Posterior vena cava (tissue), 2 donors: ENCODE data around the gene CES2. TPM values are rescaled to one million over a fixed set of nuclear protein-coding genes. Genes with fewer than 3 reads are reported as not detected.
"Not testable (repeated sequence)": the region's sequence is repeated elsewhere in the genome, so short reads cannot be mapped to it uniquely, and the experiment has no call there.

Source experiments
- DNase-seq: peaks from one replicate; pipeline ENCODE4 v3.0.0-alpha.2; 2020; ENCODE audit warnings: low spot score
- intact Hi-C, 2 donors: fragments of 100-400 bp; cut with DNase I; formaldehyde crosslinking; loops; one replicate each; pipeline versions ENCODE4 v1.14.1 to v1.14.2; 2022 to 2023
- long read RNA-seq, 2 donors: library from polyadenylated mRNA; unstranded; transcript quantifications; one replicate each; pipeline ENCODE4 v2.0.0, GENCODE V29; 2020 to 2021
- total RNA-seq, 2 donors: library from RNA; stranded (reverse); fragmentation: NEBNext Ultra II Directional; extraction: Animal tissue kit (Norgen Biotek cat#: 25700); gene quantifications; one replicate each; pipeline ENCODE4 v1.2.1, GENCODE V29; 2021
- donor health status: DM: yes; HTN: yes; CAD: no.
- donor health status: DM: yes; HTN: yes; CAD: no.

Gene CES2, protein sequence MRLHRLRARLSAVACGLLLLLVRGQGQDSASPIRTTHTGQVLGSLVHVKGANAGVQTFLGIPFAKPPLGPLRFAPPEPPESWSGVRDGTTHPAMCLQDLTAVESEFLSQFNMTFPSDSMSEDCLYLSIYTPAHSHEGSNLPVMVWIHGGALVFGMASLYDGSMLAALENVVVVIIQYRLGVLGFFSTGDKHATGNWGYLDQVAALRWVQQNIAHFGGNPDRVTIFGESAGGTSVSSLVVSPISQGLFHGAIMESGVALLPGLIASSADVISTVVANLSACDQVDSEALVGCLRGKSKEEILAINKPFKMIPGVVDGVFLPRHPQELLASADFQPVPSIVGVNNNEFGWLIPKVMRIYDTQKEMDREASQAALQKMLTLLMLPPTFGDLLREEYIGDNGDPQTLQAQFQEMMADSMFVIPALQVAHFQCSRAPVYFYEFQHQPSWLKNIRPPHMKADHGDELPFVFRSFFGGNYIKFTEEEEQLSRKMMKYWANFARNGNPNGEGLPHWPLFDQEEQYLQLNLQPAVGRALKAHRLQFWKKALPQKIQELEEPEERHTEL
- total RNA-seq: 10 to 100 TPM; 26.7 to 31.3 TPM
- long read RNA-seq, donor 1, transcript CES2-201 (12 exons, 3,927 nt): major isoform, 14 of 31 reads
- long read RNA-seq, donor 1, partial matches to known transcripts: 5 of 31 reads
- long read RNA-seq, donor 1, other reads (novel, unspliced or antisense): 6 of 31 reads
- long read RNA-seq, donor 2, transcript CES2-202 (12 exons, 3,868 nt): minor isoform, 11 of 128 reads
- long read RNA-seq, donor 2, transcript CES2-201 (12 exons, 3,927 nt): major isoform, 66 of 128 reads
- long read RNA-seq, donor 2, partial matches to known transcripts: 17 of 128 reads
- long read RNA-seq, donor 2, other reads (novel, unspliced or antisense): 30 of 128 reads

GRCh38 chr16:66935314-66936011, at the start of gene CES2:
TSS of gene CES2 (plus strand) at chr16:66935516. CDS start at chr16:66935636, 120 bp downstream.
- DNase-seq: no peak
- intact Hi-C loops: no loop called here

- intact Hi-C loops: no loop called here
- DNase-seq: no peak
Observed at GRCh38 chr16:66886321-66886720, 49.0 kb upstream of the CES2 start.

- no peak for DNase-seq
- intact Hi-C loops: no loop called here
Observed at GRCh38 chr16:66886914-66887313, 48.4 kb upstream of the CES2 start.

DNA sequence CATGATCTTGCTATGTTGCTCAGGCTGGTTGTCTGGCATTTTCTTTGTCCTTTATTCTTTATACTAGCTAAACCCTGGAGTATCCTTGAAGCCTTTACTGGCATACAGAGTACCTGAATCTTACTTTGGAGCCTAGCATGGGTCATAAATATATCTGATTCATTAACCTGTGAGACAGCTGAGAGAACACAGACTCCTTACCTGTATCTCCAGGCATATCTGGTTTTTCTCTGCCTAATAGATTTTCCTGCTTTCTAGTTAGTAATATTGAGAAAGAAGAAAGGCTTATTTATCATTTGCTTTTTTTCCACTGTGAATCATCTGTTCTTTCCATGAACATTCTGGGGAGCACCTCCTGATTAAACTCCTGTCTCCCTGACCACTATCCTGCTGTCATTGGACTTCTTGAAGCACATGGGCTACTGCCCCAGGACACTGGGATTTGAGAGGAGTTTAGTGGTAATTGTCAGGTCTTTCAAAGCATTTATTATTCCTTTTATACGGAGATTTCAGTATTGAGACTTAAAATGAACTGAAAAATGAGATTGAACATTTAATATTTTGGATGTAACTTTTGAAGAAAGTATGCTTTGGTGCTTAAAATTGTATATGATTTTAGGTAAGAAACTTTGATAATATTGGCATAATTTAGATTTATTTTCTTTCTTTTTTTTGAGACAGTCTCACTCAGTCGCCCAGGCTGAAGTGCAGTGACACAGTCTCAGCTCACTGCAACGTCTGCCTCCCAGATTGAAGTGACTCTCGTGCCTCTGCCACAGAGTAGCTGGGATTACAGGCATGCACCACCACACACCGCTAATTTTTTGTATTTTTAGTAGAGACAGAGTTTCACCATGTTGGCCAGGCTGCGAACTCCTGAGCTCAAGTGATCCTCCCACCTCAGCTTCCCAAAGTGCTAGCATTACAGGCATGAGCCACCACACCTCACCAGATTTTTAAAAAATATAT, 46.4 kb upstream of the CES2 start:
- intact Hi-C loops: no loop called here
- DNase-seq: no peak

DNA sequence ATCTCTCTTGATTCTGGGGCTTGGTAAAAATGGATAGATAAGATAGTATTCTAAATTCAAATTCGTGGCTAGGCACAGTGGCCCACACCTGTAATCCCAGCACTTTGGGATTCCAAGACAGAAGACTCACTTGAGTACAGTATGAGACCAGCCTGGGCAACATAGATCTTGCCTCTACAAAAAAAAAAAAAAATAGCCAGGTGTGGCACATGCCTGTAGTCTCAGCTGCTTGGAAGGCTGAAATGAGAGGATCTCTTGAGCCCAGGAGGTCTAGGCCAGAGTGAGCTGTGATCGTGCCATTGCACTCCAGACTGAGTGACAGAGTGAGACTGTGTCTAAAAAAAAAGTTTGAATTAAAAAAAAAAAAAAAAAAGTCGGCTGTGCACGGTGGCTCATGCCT, 45.7 kb upstream of the CES2 start:
- no peak for DNase-seq
- intact Hi-C loops: loop anchor here (5.0 kb wide), 2 partner anchors 38 to 268 kb away; partner anchors contain the start of genes FBXL8 (in 1 of the 2), RRAD (in 1 of the 2) and TRADD (in 1 of the 2)

GRCh38 chr16:66890799-66891198, 44.5 kb upstream of the CES2 start:
- no peak for DNase-seq
- intact Hi-C loops: loop anchor here (5.0 kb wide), 2 partner anchors 37 to 267 kb away; partner anchors contain the start of genes FBXL8 (in 1 of the 2), RRAD (in 1 of the 2) and TRADD (in 1 of the 2)

DNA sequence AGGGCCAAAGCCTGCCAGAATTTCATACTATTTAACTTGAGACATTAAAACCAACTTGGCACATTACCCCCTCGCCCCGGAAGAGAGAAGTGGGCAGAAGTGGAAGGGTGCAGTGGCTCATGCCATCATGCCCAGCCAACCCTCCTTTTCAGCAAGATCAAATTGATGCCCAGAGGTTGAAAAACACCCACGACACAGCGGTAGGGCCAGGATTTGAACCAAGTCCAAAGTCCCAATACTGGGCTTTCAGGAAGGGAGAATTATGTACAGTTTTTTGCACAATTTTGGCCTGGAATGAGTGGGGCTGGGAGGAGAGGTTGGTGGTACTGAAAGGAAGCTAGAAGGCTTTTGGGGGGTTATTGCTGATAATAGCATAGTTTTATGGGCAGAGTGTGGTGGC, 44.0 kb upstream of the CES2 start:
- no peak for DNase-seq
- intact Hi-C loops: loop anchor here (5.0 kb wide), 2 partner anchors 36 to 266 kb away; partner anchors contain the start of genes FBXL8 (in 1 of the 2), RRAD (in 1 of the 2) and TRADD (in 1 of the 2)

- intact Hi-C loops: loop anchor here (5.0 kb wide), 2 partner anchors 36 to 266 kb away; partner anchors contain the start of genes FBXL8 (in 1 of the 2), RRAD (in 1 of the 2) and TRADD (in 1 of the 2)
- no peak for DNase-seq
Observed at GRCh38 chr16:66891797-66892196, 43.5 kb upstream of the CES2 start.

DNA sequence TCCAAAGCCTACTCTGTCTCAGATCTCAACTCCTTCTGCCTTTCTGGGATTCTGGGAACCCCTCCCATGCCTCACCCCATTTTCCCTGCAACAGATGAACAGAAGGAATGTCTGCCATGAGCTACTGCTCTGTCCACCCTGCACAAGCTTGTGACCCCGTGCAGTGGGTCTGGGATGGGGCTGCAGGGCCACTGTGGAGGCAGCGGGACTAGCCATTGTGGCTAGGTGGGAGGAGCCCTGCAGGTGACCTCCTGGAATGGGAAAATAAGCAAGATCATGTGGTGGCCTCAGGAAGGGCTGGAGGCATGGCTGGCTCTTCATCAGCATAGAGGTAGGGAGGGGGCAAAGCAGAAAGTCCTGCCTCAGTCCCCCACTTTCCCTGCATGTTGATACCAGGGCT, 41.3 kb upstream of the CES2 start:
- DNase-seq: peak; percentile 74
- intact Hi-C loops: loop anchor here (5.0 kb wide), 2 partner anchors 33 to 263 kb away; partner anchors contain the start of genes FBXL8 (in 1 of the 2), RRAD (in 1 of the 2) and TRADD (in 1 of the 2)

DNA sequence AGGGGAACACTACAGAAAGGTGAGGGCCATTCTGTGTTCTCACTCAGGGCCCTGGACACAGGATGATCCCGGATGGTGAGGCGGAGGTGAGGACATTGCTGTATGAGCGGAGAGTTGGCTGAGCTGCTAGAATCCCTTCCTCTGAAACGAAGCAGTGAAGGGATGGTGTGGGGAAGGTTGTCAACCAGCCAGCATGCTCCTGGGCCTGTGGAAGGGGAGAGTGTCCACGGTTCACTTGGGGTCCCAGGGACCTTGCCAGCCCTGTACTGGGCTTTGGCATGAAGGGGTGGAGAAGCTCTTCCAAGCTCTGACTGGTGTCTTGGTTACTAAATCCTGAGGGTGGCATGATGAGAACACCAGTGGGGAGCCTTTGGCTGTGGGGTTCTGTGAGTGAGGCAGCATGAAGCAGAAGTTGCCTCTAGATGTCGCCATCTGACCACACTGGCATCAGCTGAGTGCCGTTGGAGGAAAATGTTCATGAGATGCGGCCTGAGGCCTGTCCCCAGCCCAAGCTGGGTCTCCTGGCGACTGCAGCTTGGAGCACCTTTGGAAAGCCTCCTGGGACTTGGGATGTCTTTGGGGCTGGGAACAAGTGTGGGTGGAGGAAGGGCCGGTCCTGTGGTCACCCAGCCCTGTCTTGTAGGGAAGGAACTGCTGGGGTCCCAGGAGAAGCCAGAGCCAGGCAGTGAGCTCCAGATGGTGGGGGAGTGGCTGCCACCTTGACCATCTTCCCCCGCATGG, 40.2 kb upstream of the CES2 start:
- intact Hi-C loops: loop anchor here (5.0 kb wide), 3 partner anchors 32 to 262 kb away; partner anchors contain the start of genes CIAO2B (in 1 of the 2), FBXL8 (in 1 of the 2), RRAD (in 1 of the 2) and TRADD (in 1 of the 2)

DNA sequence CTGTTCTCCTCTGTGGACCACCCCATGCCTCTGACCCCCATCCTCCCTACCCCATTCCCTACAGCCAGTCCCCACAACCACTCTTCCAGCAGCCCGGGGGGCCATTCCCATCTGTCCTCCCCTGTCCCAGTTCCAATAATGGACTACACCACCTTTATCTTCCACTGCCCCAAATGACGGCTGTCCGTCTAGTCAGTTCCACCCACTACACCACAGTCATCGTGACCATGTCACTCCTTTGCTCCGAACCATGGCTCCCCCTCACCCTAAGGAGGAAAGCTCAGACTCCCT, 39.7 kb upstream of the CES2 start:
- no peak for DNase-seq
- intact Hi-C loops: loop anchor here in 1 of 2 donors (5.0 kb wide), 1 partner anchor 37 kb away; the partner anchor contains the start of gene CIAO2B

More for the DNA sequence above, 40.2 kb upstream of the CES2 start:
- no peak for DNase-seq

GRCh38 chr16:66895999-66896398, 39.3 kb upstream of the CES2 start:
- no peak for DNase-seq
- intact Hi-C loops: loop anchor here in 1 of 2 donors (5.0 kb wide), 1 partner anchor 36 kb away; the partner anchor contains the start of gene CIAO2B

DNA sequence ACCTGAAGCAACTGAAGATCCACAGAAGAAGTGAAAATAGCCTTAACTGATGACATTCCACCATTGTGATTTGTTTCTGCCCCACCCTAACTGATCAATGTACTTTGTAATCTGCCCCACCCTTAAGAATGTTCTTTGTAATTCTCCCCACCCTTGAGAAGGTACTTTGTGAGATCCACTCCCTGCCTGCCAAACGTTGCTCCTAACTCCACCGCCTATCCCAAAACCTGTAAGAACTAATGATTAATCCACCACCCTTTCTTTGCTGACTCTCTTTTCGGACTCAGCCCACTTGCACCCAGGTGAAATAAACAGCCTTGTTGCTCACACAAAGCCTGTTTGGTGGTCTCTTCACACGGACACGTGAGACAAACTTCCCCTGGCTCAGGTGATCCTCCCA, 38.6 kb upstream of the CES2 start:
- intact Hi-C loops: loop anchor here in 1 of 2 donors (5.0 kb wide), 1 partner anchor 36 kb away; the partner anchor contains the start of gene CIAO2B

DNA sequence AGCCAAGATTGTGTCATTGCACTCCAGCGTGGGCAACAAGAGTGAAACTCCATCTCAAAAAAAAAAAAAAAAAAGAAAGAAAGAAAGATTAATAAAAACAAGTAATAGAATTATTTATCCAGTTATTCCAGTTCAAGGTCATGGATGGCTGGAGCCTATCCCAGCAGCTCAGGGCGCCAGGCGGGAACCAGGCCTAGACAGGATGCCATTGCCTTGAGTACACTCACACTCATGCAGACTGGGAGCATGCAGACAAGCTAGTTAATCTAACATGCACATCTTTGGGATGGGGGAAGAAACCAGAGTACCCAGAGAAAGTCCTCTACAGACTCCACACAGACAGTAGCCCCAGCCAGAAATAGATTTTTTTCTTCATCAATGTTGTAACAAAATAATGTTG, 37.1 kb upstream of the CES2 start:
- intact Hi-C loops: loop anchor here in 1 of 2 donors (5.0 kb wide), 1 partner anchor 34 kb away; the partner anchor contains the start of gene CIAO2B
- no peak for DNase-seq

More for the DNA sequence above, 38.6 kb upstream of the CES2 start:
- DNase-seq: not testable (repeated sequence)

DNA sequence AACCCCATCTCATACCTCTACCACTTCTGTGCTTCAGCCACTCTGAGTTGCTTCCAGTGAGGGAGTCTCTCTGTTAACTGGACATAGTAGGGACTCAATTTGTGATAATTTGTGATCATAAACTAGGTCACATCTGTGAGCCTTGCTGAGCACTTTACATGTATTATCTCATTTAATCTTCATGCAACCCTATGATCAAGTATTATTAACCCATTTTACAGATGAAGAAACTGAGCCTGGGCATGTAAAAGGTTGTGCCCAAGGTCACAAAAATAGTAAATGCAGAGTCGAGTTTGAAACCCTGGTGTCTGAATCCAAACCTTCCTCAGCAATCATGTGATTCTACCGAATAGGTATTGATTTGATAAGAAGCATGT, 36.4 kb upstream of the CES2 start:
- DNase-seq: no peak
- intact Hi-C loops: loop anchor here in 1 of 2 donors (5.0 kb wide), 1 partner anchor 33 kb away; the partner anchor contains the start of gene CIAO2B

GRCh38 chr16:66899310-66899944, 35.9 kb upstream of the CES2 start:
- intact Hi-C loops: loop anchor here in 1 of 2 donors (5.0 kb wide), 1 partner anchor 33 kb away; the partner anchor contains the start of gene CIAO2B
- no peak for DNase-seq
